T-helper 2 cell (primary cell): ENCODE data around the gene THSD4.
"Not testable (repeated sequence)": the region's sequence is repeated elsewhere in the genome, so short reads cannot be mapped to it uniquely, and the experiment has no call there.

Experiments used
- DNase-seq, 5 experiments: peaks; one replicate each; pipeline versions ENCODE4 v3.0.0 to v3.0.0-alpha.2; 2012 to 2022

Gene THSD4

DNA sequence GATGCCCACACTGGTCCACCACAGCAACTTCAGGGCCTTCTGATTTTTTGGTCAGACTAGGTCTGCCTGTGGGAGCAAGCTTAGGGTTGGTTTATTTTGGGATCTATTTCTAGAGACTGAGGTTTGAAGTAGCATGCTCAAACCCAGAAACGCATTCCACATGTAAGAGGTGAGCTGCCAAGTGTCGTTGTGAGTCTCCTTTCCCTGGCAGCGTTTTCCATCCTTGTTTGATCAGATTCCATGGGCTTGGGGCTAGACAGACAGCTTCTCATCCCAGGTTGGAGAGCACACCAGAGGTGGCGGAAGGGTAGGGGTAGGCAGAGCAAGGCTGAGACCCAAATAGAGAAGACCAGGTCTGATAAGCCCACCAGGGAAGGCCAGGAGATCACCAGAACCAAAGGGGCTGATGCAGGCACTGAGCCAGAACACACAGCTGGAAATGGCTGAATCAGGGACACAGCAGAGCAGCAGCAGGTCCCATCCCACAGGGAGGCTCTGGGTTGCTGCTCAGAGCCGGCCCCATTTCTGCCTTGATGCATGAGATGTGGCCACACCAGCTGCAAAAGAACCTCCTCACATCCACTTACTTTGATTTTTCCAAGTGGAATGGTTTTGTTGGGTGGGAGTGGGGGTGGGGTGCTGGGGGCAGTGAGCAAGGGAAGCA, 186.8 kb downstream of the THSD4 start:
- DNase-seq: no peak

DNA sequence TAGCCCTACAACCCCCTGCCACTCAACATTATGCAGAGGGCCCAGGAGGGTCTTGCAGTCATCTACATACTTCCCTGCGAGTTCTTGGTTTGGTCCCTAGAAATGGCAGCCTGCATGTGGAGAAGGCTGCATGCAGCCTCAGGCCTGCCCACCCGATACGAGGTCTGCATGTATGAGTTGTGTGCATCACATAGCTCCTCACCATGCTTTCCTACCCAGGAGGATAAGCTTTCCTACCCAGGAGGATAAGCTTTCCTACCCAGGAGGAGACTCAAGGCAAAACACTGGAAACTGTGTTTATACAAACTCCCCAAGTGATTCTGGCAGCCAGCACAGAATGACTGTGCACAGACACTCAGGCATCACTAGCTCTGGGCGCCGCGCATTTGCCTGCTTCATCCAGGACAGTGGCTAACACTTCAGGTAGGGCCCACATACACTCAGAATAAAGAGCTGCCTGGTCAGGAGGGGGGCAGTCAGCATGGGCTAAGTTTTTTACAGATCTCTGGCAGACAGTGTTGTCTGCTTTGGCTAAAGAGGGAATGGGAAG, 187.7 kb downstream of the THSD4 start:
- DNase-seq: no peak

DNA sequence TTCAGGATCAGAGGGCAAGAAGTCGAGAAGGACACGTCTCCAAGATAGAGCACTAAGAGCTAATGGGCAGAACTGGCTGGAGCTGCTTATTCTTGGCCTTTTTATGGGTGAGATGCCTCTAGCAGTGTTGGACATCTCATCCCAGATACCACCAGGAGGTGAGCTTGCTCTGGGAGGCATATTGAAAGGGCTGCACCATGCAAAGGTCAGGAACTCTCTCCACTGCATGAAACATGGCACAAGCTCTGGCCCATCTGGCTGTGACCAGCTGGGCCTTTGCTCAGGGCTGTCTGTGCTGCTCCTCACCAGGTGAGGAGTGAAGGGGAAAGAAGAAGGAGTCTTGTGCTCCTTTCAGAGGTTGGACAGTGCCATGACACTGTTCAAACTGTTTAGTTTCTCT, 188.7 kb downstream of the THSD4 start:
- no peak for DNase-seq

DNA sequence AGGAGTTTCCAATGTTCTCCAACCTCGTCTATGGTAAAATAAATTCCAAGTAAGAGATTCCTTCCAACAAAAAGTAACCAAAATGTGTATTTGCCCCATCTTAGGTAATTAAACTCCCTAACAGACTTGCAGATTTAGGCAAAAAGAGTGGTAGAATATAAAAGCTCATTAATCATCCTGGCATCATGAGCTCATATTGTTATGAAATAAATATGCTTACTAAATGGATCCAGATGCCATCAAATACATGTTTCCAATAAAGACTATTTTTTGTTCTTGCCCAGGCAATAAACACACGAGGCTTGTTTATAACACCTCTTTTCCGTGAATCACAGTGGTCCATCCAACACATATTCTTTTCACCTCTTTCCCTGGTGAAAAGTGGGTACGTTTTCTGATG, 189.4 kb downstream of the THSD4 start:
- no peak for DNase-seq

DNA sequence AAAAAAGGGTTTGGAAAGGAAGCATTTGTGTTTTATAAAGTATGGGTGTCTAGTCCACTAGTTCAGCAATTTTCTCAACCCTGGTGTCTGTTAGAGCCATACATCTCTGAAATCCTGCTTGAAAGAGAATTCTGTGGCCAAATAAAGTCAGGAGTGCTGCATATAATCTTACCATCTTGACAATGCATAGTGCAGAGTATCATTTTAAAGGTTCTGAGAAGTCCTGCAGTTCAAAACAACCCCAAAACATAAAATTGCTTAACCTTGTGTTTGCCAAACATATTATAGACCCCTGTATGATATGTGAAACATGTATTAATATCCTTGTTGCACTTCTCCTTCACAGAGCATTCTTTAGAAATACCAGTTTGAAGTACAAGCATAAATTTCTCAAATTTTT, 191.3 kb downstream of the THSD4 start:
- no peak for DNase-seq

DNA sequence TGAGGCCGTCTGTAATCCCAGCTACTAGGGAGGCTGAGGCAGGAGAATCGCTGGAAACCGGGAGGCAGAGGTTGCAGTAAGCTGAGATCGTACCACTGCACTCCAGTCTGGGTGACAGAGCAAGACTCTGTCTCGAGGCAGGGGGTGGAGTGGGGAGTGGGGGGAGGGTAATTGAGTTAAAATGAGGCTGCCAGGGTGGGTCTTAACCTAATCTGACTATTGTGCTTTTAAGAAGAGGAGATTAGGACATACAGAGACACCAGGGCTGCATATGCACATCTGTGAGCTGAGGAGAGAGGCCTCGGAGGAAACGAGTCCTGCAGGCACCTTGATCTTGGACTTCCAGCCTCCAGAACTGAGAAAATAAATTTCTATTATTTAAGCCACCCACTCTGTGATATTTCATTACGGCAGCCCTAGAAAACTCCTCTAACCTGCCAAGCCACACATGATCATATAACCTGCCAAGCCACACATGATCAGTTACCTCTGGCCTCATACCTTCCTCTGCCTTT, 197.0 kb downstream of the THSD4 start:
- no peak for DNase-seq

DNA sequence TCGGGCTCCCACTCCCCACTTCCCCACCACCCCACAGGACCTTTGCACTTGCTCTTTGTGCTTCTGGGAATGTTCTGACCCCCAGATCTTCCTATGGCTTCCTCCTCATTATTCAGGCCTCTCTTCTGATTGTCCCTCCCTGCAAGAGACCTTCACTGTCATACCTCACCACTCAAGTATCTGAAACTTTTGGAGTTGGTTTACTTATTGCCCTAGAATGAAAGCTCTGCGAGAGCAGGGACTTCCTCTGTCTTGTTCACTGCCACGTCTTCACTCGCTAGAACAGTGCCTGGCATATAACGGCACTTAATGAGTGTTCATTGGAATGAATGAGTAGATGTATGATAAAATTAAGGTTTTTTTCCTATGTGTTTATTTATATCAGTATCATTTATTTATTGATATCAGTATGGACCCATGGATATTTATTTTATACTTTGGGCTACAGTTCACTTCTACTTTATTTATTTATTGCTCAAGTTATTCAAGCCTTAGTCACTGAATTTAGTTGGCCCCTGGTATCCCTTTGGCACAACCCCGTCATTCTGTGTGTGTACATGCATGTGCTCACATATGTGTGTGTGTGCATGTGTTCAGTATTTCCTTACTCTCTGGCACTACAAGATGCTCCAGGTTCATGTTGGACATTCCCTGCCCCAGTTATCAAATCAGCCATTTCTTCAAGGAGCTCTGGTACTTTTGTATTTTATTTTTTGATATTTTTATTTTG, 197.6 kb downstream of the THSD4 start:
- DNase-seq: no peak

DNA sequence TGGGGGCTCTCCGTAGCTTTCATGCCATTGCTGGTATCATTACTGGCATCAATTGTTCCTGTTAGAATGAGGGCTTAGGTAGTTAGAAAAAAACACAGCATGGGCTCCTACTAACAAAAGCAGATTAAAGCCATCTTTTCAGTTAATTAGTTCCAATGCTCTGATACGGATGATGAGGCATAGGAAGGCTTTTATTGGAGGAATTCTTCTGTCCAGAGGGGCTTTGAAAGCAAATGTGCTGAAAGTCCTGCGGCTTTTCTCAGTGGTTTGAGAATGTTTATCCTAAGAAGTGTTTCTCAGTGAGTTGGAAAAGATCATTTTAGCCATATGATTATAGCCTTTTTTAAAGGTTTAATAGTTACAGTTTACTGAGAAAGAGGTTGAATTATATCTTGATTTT, 198.5 kb downstream of the THSD4 start:
- no peak for DNase-seq

DNA sequence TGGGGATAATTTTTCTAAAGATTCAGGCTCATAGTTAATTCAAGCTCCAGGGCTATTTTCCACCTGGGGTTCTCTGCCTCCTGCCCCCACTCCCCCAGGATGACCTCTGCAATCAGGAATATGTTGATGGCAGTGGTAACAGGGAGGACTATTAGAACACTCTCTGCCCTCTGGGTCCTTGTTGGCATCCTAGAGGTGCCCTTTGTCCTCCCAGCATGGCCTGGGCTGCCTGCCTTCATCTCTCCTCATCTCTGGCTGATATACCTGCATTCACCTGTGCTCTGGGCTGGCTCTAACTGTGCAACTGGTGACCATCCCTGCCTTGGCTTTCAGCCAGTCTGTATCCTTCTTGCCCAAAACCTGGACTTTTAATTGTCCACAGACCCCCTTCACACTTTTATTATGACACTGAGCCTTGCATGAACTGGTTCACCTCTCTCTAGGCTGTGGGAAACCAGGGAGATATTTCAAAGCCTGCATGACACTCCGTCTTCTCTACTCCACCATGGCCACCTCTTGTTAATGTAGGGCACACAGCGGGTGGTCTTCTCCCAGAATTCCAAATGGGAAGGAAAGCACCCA, 199.8 kb downstream of the THSD4 start:
- no peak for DNase-seq

DNA sequence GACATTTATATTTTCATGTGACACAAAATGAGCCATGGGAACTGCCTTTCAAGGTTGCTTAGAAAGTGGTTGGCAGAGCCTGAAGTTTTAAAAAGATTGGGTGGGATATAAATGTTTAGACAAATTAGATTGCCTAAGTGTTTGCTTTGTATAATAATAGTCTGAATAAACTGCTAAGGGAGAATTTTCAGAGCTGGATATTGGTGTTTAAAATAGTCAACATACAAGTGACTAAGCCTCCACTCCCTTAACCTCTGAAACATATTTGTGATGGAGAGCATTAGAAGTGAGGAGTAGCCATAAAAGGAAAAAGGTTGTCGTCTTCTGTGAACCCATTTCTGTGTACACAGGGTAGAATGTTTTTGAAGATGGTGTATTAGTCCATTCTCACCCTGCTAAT, 201.6 kb downstream of the THSD4 start:
- no peak for DNase-seq

DNA sequence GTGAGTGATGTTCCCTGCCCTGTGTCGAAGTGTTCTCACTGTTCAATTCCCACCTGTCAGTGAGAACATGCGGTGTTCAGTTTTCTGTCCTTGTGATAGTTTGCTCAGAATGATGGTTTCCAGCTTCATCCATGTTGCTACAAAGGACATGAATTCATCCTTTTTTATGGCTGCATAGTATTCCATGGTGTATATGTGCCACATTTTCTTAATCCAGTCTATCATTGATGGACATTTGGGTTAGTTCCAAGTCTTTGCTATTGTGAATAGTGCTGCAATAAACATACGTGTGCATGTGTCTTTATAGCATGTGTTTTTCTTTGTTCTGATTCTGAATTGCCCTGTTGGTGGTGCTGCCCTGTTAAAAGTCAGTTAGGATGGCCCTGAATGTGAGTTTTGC, 204.2 kb downstream of the THSD4 start:
- DNase-seq: not testable (repeated sequence)

DNA sequence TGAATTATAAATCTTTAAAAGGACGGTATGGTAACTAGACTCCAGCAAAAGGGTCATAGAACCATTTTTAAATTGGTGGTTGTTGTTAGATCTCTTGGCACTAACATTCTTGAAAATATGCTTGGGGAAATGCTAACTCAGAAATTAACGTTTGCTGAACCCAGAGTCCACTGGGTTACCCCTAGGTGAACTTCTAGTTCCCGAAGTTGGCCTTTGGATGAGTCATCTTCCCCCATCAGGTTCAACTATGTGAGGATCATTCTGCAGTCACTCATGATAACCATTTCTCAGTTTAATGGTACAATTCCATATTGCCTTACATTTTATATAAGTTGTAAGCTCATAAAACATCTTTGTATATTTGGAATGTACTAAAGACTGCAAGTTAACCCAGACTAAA, 204.7 kb downstream of the THSD4 start:
- DNase-seq: no peak

DNA sequence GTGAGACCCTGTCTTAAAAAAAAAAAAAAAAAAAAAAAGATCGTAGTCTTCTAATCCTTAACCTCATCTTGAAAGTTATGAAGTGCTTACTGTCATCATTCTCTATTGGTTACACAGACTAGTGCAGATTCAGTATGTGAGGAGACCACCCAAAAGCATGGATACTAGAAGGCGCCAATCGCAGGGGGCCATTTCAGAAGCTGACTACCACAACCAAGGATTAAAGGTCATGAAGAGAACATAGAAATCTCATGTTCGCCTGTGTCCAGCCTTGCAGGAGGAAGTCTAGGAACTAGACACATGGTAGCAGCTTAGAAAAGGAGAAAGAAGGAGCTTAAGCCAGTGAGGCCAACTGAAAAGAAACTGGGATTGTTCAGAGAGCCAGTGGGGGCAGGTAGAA, 207.8 kb downstream of the THSD4 start:
- no peak for DNase-seq

DNA sequence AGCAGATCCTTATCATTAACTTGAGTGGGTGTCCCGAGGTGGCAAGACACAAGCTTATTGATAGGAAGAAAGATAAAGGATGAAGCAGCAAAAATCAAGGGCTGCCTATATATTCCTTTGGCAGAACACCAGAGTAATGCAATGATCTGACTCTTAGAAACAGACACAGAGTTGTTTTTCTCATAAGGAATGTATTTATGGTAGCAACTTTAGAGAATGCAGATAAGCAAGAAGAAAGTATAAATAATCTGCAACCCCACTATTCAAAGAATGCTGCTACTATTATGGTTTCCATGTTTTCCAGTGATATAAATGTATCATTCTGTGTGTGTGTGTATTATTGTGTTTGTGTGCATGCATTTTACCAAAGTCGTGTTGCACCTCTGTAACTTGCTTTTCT, 208.3 kb downstream of the THSD4 start:
- DNase-seq: peak in 1 of 5 experiments; percentile 52

DNA sequence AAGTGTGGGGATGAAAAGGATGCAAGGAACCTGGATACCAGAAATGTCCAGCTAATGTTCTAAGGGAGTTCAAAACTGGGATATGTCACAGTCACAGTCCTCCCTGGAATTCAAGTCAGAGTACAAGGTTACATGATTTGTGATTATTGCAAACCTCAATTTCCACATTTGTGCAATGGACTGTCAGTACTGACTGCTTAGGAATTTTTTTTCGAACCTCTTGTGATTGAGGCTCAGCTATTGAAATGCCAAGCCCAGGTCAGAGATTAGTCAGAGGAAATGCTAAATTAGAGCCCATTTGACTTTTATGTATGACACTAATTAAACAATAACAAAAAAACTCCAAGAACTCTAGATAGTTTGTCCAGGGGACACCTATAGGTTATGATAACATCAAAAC, 210.2 kb downstream of the THSD4 start:
- DNase-seq: no peak

DNA sequence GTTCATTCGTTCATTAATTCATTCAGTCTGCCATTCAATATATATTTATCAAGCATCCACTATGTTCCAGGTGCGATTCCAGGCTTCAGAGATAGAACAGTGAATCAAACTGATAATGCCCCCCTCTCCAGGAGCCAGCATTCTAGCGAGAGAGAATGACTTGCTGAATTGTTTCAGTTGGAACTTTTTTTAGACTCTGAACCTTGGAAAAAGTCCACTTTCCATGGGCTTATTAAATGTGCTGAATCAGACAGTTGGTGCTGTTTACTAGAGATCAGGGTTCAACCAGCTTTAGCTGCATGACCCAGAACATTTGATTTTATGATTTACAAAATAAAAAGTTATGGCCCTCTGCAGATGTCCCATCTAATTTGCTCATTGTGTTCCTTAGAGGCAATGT, 213.2 kb downstream of the THSD4 start:
- no peak for DNase-seq

DNA sequence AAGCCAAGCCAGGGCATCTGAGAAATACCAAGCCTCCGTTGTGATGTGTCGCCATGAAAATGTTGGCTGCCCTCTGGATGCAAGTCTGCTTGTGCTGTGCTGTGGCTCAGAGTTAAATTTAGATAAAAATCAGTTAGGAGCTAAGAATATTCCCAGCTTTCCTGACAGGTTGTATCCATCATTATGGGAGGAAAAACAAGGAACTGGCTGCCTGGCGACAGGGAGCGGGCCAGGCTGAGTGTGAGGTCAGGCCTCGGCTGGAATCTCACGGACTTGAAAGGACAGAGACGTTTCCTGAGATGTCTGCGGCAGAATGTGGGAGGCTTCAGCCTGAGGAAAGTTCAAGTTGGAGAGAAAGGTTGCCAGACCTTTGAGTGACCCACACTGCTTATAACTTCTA, 213.8 kb downstream of the THSD4 start:
- no peak for DNase-seq

DNA sequence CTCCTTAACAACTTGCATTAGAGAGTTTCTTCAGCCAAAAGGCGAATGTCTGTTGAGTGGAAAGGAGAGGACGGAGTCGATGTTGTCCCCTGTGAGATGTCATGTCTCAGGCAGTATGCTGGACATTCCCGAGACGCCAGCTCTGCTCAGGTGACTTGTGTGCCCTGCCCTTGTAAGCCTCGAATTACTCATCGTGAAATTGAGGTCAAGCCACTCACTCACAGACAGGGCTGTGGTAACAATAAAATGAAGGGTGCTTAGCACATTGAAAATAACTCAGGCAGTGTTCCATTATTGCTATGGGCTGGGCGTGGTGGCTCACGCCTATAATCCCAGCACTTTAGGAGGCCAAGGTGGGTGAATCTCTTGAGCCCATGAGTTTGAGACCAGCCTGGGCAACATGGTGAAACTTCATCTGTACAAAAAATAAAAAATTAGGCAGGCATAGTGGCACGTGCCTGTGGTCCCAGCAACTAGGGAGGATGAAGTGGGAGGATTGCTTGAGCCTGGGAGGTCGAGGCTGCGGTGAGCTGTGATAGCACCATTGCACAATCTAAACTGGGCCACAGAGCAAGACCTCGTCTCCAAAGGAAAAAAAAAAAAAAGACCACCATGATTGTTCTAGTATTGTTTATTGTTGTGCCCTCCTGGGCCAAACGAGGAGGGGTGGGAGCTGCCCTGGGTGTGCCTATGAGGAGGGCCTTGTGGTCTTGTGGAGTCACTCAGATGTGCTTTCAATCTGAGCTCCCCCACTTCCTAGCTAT, 214.4 kb downstream of the THSD4 start:
- DNase-seq: peak in 1 of 5 experiments; percentile 36

DNA sequence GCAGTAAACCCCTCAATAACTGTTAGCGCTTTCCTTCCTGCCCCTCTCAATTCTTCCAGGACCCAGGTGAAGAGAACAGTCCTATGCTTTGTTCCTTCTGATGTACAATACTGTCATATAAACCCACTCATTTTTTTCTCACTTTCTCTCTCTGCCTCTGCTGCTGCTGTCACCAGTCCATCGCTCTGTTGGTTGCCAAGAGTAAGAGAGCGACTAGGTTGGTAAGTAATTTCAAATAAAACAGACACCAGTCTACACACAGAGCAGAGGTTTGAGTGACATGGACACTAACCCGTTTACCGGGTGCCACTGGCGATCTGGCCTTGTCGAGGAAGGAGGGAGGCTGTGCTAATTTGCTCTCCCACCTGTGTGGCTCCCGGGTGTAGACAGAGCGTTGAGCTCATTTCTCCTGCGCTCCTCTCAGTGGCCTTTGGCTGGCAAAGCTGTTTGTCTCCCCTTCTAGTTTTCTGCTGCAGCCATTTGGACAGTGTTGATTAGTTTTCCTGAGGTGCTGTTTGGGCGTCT, 215.4 kb downstream of the THSD4 start:
- no peak for DNase-seq

DNA sequence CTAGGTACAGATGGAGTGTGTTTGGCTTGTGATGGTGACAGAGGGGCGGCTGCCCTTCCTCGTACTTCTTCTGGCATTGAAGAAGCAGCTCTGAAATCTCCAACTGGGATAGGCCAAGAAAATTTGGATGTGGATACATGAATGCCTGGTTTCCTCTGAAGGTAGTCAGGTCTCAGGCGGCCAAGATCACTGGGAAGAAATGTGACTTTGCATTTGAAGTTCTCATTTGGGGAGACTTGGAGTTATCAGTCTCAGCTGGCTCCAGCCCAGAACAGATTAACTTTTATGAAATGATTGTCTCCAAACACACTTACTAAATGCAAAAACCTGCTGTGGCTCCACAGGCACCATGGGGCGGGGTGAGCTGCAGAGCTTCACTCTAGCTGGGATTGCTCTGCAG, 215.9 kb downstream of the THSD4 start:
- no peak for DNase-seq

DNA sequence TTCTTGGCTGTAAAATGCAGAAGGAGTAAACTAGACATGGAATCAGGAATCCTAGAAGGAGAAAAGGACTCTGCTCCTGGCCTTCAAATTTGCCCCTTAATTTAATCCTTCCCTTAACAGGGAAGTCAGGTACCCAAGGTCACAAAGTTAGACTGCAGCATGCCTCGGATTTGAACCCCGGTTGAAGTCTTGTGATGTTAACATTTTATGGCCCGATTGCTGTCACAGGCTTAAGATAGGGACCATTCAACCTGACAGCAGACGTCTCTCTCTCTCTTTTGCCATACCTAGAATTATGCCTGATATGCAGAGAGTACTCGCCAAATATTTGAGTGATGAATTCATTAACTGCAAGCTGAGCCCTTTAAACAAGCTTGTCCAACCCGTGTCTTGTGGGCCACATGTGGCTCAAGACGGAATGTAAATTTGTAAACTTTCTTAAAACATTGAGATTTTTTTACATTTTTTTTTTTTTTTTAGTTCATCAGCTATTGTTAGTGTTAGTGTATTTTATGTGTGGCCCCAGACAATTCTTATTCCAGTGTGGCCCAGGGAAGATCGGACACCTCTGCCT, 217.2 kb downstream of the THSD4 start:
- no peak for DNase-seq

DNA sequence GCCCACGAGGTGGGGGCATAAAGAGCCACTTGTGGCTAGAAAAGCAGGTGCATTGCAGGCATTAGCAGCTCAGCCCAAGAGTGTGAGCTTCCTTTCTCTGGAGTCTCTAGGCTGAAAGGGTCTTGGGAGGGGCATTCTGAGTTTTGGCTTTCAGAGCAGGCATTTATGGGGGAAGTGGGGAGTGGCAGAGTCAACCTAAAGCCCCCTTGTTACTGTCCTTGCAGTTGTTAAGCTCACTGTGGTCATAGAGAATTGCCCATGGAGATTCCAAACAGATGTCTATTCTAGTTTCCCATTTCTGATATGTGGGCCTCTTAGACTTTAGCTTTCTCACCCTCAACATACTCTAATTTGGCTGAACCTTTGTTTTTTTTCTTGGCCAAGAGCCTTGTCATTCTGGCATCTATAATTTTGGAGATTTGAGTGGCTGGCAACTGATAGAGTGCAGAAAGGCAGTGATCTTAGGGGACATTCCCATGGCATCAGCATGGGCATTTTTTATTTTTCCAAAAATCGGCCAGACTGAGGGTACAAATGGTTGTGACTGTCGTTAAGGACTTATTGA, 217.9 kb downstream of the THSD4 start:
- no peak for DNase-seq
